Measurements from ENCODE around the gene ALDOA.

Gene ALDOA

DNA sequence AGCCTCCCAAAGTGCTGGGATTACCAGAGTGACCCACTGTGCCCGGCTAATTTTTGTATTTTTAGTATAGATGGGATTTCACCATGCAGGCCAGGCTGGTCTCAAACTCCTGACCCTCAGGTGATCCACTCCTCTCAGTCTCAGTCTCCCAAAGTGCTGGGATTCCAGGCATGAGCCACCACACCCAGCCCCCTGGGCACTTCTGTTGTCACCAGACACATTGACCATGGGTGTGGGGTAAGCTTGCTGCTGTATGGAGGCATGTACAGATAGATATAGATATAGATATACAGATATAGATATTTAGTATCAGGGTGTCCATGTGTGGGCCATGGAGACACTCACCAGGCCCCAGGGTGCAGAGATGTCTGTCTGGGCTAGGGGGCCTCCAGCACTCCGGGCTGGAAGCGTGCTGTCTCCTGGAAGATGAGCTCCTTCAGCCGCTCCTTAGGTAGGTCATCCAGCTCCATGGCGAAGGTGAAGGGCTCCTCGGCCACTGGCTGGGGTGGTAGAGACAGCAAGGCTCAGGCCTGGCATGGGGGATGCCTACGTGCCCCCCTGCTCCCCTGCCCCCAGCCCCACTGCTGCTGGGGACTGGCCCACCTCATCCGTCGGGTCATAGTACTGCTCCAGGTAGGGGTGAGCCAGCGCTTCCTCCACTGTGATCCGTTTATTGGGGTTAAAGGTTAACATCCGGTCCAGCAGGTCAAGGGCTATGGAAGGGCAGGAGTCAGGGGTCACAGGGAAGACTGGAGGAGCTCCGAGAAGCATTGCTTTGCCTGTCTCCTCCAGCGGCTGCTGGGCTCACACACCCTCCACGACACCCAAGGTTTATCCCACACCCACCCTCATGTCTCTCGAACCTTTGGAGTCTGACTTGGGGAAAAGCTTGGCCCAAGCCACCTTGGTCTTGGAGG is 51.0 kb downstream of the ALDOA start:
- no peak for DNase-seq

DNA sequence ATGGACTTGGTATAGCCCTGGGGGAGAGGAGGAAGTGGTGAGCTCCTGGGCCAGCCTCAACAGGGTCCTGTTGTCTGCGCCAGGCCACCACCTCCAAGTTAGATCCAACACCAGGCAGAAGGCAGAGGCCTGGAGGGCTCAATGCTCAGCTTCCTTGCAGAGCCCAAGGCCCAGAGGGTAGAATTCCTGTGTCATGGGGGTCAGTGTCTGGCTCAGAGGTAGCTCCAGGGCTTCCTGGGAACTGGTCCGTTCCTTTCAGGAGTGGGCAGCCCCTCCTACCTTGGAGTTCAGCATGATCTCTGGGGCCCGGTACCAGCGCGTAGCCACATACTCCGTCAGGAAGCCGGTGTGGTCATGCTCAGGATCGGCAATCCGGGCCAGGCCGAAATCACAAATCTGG is 52.2 kb downstream of the ALDOA start:
- DNase-seq, result no peak

DNA sequence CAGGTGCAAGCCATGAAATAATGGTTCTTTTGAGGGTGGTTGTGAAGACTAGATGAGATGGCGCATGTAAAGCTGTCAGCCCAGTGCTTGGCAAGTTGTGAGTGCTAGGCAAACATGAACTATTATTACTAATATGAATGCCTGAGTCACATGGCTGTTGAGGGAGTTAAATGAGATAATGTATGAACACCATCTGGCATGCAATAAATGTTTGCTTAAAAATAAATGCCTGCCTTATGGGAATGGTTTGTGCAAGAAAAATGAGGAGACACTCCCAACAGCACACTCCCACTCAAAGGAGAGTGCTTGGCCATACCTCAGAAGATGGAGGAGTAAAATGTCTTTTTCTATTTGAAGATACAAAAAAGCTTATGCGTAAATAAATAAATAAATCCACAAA is 53.9 kb downstream of the ALDOA start:
- no peak for DNase-seq

All from C1 segment of cervical spinal cord (tissue), 14 donors.